SK-N-SH (cell line): ENCODE results near the gene HMBS. TPM values are rescaled to one million over a fixed set of nuclear protein-coding genes. Genes with fewer than 3 reads are reported as not detected.

Source experiments
- CTCF ChIA-PET: fragments of 300-600, 350-600 bp; formaldehyde crosslinking; extraction: SDS; loops from one replicate; lab custom pipeline; 2021; lab: Yijun Ruan, JAX
- POLR2A ChIA-PET: fragments of 350-600 bp; sonication (Branson Sonifier 250); formaldehyde crosslinking; extraction: SDS; loops from one replicate; lab custom pipeline; 2020; ENCODE audit warnings: antibody characterized with exemption, inconsistent platforms; lab: Yijun Ruan, JAX
- DNase-seq: peaks from one replicate; pipeline ENCODE4 v3.0.0; 2012
- H2AFZ ChIP-seq: fragments of 200-600 bp; sonication (generic); 2 replicates; pipeline ENCODE4 v1.8.1; 2016; ENCODE audit warnings: antibody characterized with exemption, mild to moderate bottlenecking, low read depth
- H3F3A ChIP-seq: fragments of 200-600 bp; sonication (generic); replicated peaks from 2 replicates; pipeline ENCODE3; 2016; ENCODE audit warnings: antibody characterized with exemption, mild to moderate bottlenecking; ENCODE audit not compliant: insufficient read depth
- H3K27ac ChIP-seq, 2 experiments: fragments of 200-500 bp in 1 of 2; fragments of 200-600 bp in 1 of 2; sonication (Bioruptor generic) in 1 of 2; sonication (generic), shearing (Covaris generic) in 1 of 2; 2 replicates each; pipeline versions ENCODE4 v1.5.1 to v1.6.1; 2014 to 2016; ENCODE audit warnings: low read depth in 2 of 2, inconsistent platforms in 1 of 2, low read length in 1 of 2, mild to moderate bottlenecking in 1 of 2, mixed read lengths in 1 of 2
- H3K27me3 ChIP-seq: fragments of 200-600 bp; sonication (generic), shearing (Covaris generic); 2 replicates; pipeline ENCODE4 v1.6.1; 2016; ENCODE audit warnings: mixed run types; ENCODE audit not compliant: insufficient read depth
- H3K36me3 ChIP-seq, 2 experiments: fragments of 200-500 bp in 1 of 2; fragments of 200-600 bp in 1 of 2; sonication (Bioruptor generic) in 1 of 2; sonication (generic) in 1 of 2; replicated peaks in 1 of 2; 2 replicates each; pipeline versions ENCODE3 to v1.5.1; 2014 to 2016; ENCODE audit warnings: low read length in 1 of 2, mild to moderate bottlenecking in 1 of 2; ENCODE audit not compliant: insufficient read depth in 2 of 2, control insufficient read depth in 1 of 2
- H3K4me1 ChIP-seq, 2 experiments: fragments of 200-500 bp in 1 of 2; fragments of 200-600 bp in 1 of 2; sonication (Bioruptor generic) in 1 of 2; sonication (generic), shearing (Covaris generic) in 1 of 2; 2 replicates each; pipeline versions ENCODE4 v1.5.1 to v1.6.1; 2014 to 2016; ENCODE audit warnings: low read depth in 1 of 2, low read length in 1 of 2, mixed run types in 1 of 2; ENCODE audit not compliant: insufficient read depth in 2 of 2, control insufficient read depth in 1 of 2
- H3K4me2 ChIP-seq: fragments of 200-600 bp; sonication (generic), shearing (Covaris generic); 2 replicates; pipeline ENCODE4 v1.6.1; 2017; ENCODE audit warnings: mixed run types
- H3K4me3 ChIP-seq, 2 experiments: fragments of 200-500 bp in 1 of 2; fragments of 200-600 bp in 1 of 2; sonication (Bioruptor generic) in 1 of 2; sonication (generic), shearing (Covaris generic) in 1 of 2; 2 replicates each; pipeline versions ENCODE4 v1.5.1 to v1.8.1; 2014 to 2016; ENCODE audit warnings: low read depth in 2 of 2, inconsistent platforms in 1 of 2, low read length in 1 of 2, mild to moderate bottlenecking in 1 of 2, mixed read lengths in 1 of 2, moderate library complexity in 1 of 2
- H3K79me2 ChIP-seq: fragments of 200-600 bp; sonication (generic); 2 replicates; pipeline ENCODE4 v1.8.1; 2017; ENCODE audit warnings: mild to moderate bottlenecking; ENCODE audit not compliant: insufficient read depth
- H3K9ac ChIP-seq: fragments of 200-600 bp; sonication (generic); 2 replicates; pipeline ENCODE4 v1.6.1; 2017; ENCODE audit warnings: mixed run types
- H3K9me2 ChIP-seq: fragments of 200-600 bp; sonication (generic); 2 replicates; pipeline ENCODE4 v1.6.1; 2017; ENCODE audit warnings: mixed run types
- H3K9me3 ChIP-seq: fragments of 200-600 bp; sonication (generic); 2 replicates; pipeline ENCODE4 v1.6.1; 2017; ENCODE audit warnings: mixed run types, mild to moderate bottlenecking, moderate library complexity
- H4K20me1 ChIP-seq: fragments of 200-600 bp; sonication (generic); 2 replicates; pipeline ENCODE4 v1.6.1; 2017; ENCODE audit warnings: mild to moderate bottlenecking, mixed run types; ENCODE audit not compliant: insufficient read depth
- EP300 ChIP-seq, 2 experiments: IDR thresholded peaks; 2 replicates each; pipeline versions ENCODE4 v1.4.0 to v1.6.1; 2012; ENCODE audit warnings: borderline replicate concordance in 1 of 2, low read depth in 1 of 2, low read length in 1 of 2
- EZH2phosphoT487 ChIP-seq: fragments of 200-600 bp; sonication (generic); IDR thresholded peaks from 2 replicates; pipeline ENCODE4 v1.6.1; 2017; ENCODE audit warnings: low read depth, mixed run types, mild to moderate bottlenecking, antibody characterized with exemption, moderate library complexity, borderline replicate concordance
- FOSL2 ChIP-seq: IDR thresholded peaks from 2 replicates; pipeline ENCODE4 v1.4.0; 2012; ENCODE audit warnings: low read depth, mild to moderate bottlenecking, moderate library complexity, borderline replicate concordance
- FOXM1 ChIP-seq: IDR thresholded peaks from 2 replicates; pipeline ENCODE4 v1.4.0; 2012; ENCODE audit warnings: low read depth, mild to moderate bottlenecking
- GATA2 ChIP-seq: sonication (generic); formaldehyde crosslinking; IDR thresholded peaks from 2 replicates; pipeline ENCODE4 v1.5.0; 2020; ENCODE audit warnings: mild to moderate bottlenecking, missing genetic modification reagents
- MEF2A ChIP-seq: IDR thresholded peaks from 2 replicates; pipeline ENCODE4 v1.4.0; 2012; ENCODE audit warnings: low read depth, borderline replicate concordance
- NFIC ChIP-seq: IDR thresholded peaks from 2 replicates; pipeline ENCODE4 v1.4.0; 2012; ENCODE audit warnings: borderline replicate concordance
- NRF1 ChIP-seq: IDR thresholded peaks from 2 replicates; pipeline ENCODE4 v1.6.1; 2012; ENCODE audit warnings: low read depth, mild to moderate bottlenecking, low read length
- RCOR1 ChIP-seq: fragments of 150-350 bp; IDR thresholded peaks from 2 replicates; pipeline ENCODE4 v1.6.1; 2017; ENCODE audit warnings: antibody characterized with exemption, low read length
- TAF1 ChIP-seq: IDR thresholded peaks from 2 replicates; pipeline ENCODE4 v1.6.1; 2012; ENCODE audit warnings: low read depth, mild to moderate bottlenecking, low read length, moderate library complexity, borderline replicate concordance
- TEAD4 ChIP-seq: IDR thresholded peaks from 2 replicates; pipeline ENCODE4 v1.4.0; 2012; ENCODE audit warnings: mild to moderate bottlenecking, borderline replicate concordance; ENCODE audit not compliant: insufficient read depth
- ZBTB33 ChIP-seq: IDR thresholded peaks from 2 replicates; pipeline ENCODE4 v1.4.0; 2012; ENCODE audit warnings: low read depth, borderline replicate concordance
- WGBS: methylation state at CpG from one replicate; pipeline ENCODE4 v1.1.6; 2017; ENCODE audit warnings: low lambda C conversion rate; 5-methylcytosine and 5-hydroxymethylcytosine counted together
- polyA plus RNA-seq, 3 experiments: library from polyadenylated mRNA; depleted of rRNA; stranded (reverse); fragments of >200 nt; gene quantifications; 2 replicates each; pipeline ENCODE4 v1.2.3, GENCODE V29; 2012
- TF ChIP-seq, protein P1 (sequence below): IDR thresholded peaks from 2 replicates; pipeline ENCODE4 v1.4.0; 2012; ENCODE audit warnings: low read depth, borderline replicate concordance
- TF ChIP-seq, protein P2 (sequence below): fragments of 150-350 bp; IDR thresholded peaks from 2 replicates; pipeline ENCODE4 v1.6.1; 2016; ENCODE audit warnings: mild to moderate bottlenecking, low read depth, low read length
- TF ChIP-seq, protein P3 (sequence below): fragments of 200-600 bp; sonication (generic); IDR thresholded peaks from 2 replicates; pipeline ENCODE4 v1.6.1; 2017; ENCODE audit warnings: antibody characterized with exemption, mild to moderate bottlenecking, moderate library complexity
- TF ChIP-seq, protein P4 (sequence below): IDR thresholded peaks from 2 replicates; pipeline ENCODE4 v1.4.0; 2012; ENCODE audit warnings: low read depth

The HMBS gene
- polyA plus RNA-seq, 1 of the 3 experiments (the other 2 are of a cell fraction): 69.4 TPM

- H3K9ac ChIP-seq: peak overlapping the region; percentile 82
- H4K20me1 ChIP-seq: no peaks in the 10 kb centered on the region
- H3K36me3 ChIP-seq: peaks cover 10 to 34% of the 10 kb centered on the region in 2 experiments
- no peaks in the 10 kb centered on the region for H3K27me3 ChIP-seq
- no peaks in the 10 kb centered on the region for H3K9me3 ChIP-seq
- POLR2A ChIA-PET: interaction anchor here (0.5 to 3.2 kb wide), 10 partner anchors 10 to 238 kb away, joined by 3 to 31 read pairs (median 5); partner anchors contain the start of genes C2CD2L, DPAGT1 and VPS11
- peak overlapping the region; percentile 93 for H3K4me2 ChIP-seq
- TF ChIP-seq MEF2A (no peak), TAF1 (no peak), EP300 (IDR thresholded peaks at IDR 0.05; ENCODE audit: borderline replicate concordance in 1 of 2, low read depth in 1 of 2, low read length in 1 of 2) (no peak), TEAD4 (no peak), ZBTB33 (no peak), RCOR1 (no peak), NFIC (no peak), FOSL2 (no peak), FOXM1 (no peak), NRF1 (no peak), EZH2phosphoT487 (no peak), GATA2 (no peak)
- TF ChIP-seq, protein P1, sequence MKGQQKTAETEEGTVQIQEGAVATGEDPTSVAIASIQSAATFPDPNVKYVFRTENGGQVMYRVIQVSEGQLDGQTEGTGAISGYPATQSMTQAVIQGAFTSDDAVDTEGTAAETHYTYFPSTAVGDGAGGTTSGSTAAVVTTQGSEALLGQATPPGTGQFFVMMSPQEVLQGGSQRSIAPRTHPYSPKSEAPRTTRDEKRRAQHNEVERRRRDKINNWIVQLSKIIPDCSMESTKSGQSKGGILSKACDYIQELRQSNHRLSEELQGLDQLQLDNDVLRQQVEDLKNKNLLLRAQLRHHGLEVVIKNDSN: no peak
- TF ChIP-seq, protein P2, sequence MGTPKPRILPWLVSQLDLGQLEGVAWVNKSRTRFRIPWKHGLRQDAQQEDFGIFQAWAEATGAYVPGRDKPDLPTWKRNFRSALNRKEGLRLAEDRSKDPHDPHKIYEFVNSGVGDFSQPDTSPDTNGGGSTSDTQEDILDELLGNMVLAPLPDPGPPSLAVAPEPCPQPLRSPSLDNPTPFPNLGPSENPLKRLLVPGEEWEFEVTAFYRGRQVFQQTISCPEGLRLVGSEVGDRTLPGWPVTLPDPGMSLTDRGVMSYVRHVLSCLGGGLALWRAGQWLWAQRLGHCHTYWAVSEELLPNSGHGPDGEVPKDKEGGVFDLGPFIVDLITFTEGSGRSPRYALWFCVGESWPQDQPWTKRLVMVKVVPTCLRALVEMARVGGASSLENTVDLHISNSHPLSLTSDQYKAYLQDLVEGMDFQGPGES: no peak
- TF ChIP-seq, protein P3, sequence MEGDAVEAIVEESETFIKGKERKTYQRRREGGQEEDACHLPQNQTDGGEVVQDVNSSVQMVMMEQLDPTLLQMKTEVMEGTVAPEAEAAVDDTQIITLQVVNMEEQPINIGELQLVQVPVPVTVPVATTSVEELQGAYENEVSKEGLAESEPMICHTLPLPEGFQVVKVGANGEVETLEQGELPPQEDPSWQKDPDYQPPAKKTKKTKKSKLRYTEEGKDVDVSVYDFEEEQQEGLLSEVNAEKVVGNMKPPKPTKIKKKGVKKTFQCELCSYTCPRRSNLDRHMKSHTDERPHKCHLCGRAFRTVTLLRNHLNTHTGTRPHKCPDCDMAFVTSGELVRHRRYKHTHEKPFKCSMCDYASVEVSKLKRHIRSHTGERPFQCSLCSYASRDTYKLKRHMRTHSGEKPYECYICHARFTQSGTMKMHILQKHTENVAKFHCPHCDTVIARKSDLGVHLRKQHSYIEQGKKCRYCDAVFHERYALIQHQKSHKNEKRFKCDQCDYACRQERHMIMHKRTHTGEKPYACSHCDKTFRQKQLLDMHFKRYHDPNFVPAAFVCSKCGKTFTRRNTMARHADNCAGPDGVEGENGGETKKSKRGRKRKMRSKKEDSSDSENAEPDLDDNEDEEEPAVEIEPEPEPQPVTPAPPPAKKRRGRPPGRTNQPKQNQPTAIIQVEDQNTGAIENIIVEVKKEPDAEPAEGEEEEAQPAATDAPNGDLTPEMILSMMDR: no peak
- TF ChIP-seq, protein P4, sequence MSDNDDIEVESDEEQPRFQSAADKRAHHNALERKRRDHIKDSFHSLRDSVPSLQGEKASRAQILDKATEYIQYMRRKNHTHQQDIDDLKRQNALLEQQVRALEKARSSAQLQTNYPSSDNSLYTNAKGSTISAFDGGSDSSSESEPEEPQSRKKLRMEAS: no peak; the same call in 1 of the 2 replicates
- TF ChIP-seq, all 33 proteins: peak for 0
- Histone ChIP-seq H3K27ac (peak overlapping the region; percentile 80 to 90; a peak in 3 of 4 replicates), H3F3A (peaks cover 31% of the 10 kb centered on the region), H3K9me2 (no peaks in the 10 kb centered on the region), H3K4me1 (peaks cover 7 to 13% of the 10 kb centered on the region in 2 experiments; a peak in 2 of 4 replicates), H2AFZ (peak overlapping the region; percentile 50), H3K4me3 (peak overlapping the region; percentile 78 to 82), H3K79me2 (peaks cover 18% of the 10 kb centered on the region)
- DNase-seq: peak; percentile 41
- CTCF ChIA-PET: interaction anchor here (0.7 to 2.4 kb wide), 10 partner anchors 9 to 255 kb away, joined by 3 to 8 read pairs (median 4); partner anchors contain the start of gene C2CD2L
- 18% methylated on average over 3 of the region's 13 CpGs for WGBS
Measured at GRCh38 chr11:119085437-119085847, 761 bp downstream of the HMBS start.
